Inflammatory macrophage (primary cell): ENCODE data around the gene NDFIP2.

ENCODE experiments used
- DNase-seq, 2 donors: peaks; one replicate each; pipeline ENCODE4 v3.0.0-alpha.2; 2020 to 2022

Gene NDFIP2

DNA sequence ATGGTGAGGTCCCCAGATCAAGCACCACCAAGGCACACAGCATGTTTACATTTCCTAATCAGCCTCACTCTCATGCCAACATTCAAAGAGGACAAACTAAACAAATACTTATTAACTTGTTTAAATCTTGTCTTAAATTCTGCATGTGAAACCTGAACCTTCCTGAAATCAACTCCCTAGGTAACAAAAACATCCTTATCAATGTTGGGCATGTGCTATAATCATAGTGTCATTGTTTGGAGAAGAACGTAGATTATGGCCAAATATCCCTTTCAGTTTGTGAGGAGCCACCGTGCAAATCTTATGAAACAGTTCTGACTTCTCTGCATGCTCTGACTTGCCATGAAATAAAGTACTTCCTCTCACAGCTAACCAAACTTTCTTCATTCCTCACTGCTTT lies 123.8 kb downstream of the NDFIP2 start:
- no peak for DNase-seq
